Skin epidermis (tissue), 12 donors: Measurements from ENCODE around the gene FLYWCH1.

Experiments used
- H3K27ac ChIP-seq, 21 experiments: fragments of 200-600 bp; sonication (generic) in 11 of 21; one replicate each; pipeline ENCODE4 v1.5.0; 2020; ENCODE audit warnings: mild to moderate bottlenecking in 3 of 21, inconsistent platforms in 2 of 21, moderate library complexity in 2 of 21
- H3K4me3 ChIP-seq, 7 experiments: fragments of 200-600 bp; sonication (generic) in 2 of 7; one replicate each; pipeline ENCODE4 v1.5.0; 2020; ENCODE audit warnings: inconsistent platforms in 2 of 7, mild to moderate bottlenecking in 2 of 7, moderate library complexity in 1 of 7

Gene FLYWCH1

GRCh38 chr16:2996298-2996697 is 84.6 kb downstream of the FLYWCH1 start:
- no peak overlapping the region for H3K4me3 ChIP-seq
- peak overlapping the region in 1 of 21 experiments; percentile 11 for H3K27ac ChIP-seq

GRCh38 chr16:2999929-3000328 is 88.2 kb downstream of the FLYWCH1 start:
- Histone ChIP-seq H3K4me3 (no peak overlapping the region), H3K27ac (no peak overlapping the region)

GRCh38 chr16:3000540-3000939 is 88.8 kb downstream of the FLYWCH1 start:
- Histone ChIP-seq H3K27ac (no peak overlapping the region), H3K4me3 (no peak overlapping the region)
